ENCODE results near the gene ULK4.

The ULK4 gene

DNA sequence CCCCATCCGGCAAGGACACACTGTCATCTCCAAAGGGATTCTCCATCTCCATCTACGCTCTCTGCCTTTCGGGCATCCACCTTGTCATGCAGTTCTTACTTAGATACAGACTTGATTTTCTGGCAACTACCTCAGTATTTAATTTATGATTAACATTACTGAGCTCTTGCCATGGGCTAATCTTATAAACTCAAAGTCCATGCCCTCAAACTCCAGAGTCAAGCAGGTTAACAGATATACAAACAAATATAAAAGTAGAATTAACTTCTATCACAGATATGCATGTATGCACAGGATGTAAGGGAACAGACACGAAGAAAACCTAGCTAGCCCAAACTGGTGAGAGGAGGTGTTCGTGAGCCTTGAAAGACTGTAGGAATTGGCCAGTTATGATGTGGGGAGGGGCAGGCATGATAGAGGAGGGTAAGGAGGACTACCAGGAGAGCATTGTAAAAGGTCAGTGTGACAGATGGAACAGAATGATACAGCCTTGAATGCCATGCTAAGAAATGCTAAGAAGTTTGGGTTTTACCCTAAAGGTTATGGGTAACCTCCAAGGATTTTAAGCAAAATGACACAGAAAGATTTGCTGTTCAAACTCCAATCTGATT, 334.3 kb downstream of the ULK4 start:
- no peak for DNase-seq

DNA sequence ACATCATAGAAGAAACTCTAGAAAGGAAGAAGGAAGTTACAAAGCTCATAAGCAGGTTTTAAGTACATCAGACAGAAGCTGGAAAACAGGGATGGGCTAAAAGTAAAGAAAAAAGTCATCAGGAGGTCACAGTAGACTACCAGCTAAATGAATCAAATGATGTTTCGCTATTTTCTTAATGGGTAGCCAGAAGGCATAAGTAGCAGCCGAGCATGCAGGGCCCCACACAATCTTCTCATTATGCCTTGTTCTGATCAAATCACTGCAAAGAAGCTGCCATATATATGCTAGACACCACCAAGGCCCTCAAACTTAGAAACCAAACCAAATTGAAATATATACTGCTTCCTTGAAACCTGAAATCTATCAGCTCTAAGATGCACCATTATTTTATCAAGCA, 349.1 kb downstream of the ULK4 start:
- no peak for DNase-seq

DNA sequence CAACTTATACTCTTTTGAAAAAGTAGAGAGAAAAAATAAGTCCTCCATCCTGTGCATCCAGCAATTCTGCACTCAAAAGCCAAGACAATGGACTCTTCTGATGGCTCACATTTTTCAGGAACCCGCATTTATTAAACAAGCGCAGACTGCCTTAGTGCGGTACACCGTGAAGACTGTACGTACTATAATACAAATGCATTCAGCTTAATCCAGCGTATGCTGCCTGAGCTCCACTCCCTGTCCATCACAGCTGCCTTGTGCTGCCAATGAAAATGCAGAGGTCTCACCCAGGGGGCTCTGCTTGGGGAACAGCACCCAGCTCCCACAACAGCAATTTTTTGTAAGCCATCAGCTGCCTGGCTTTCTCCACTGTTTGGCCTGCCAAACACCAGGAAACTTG, 350.9 kb downstream of the ULK4 start:
- no peak for DNase-seq

DNA sequence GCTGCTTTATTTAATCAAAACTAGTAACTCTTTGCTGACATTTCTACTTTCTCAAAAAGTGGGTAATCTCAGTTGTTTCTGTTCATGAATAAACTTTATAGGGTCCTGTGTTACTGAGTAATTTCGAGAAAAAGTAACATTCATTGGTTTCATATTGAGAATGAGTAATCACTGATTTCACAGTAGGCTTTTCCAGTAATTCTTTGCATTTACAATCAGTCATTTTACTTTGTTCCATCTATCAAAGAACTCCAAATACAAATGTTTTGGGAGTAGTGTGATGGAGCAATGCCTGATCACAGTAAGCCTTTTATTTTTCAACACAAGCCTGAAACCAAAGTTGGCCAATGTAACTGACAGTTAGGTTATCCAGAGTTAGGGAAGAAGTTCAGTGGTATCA, 353.6 kb downstream of the ULK4 start:
- no peak for DNase-seq

DNA sequence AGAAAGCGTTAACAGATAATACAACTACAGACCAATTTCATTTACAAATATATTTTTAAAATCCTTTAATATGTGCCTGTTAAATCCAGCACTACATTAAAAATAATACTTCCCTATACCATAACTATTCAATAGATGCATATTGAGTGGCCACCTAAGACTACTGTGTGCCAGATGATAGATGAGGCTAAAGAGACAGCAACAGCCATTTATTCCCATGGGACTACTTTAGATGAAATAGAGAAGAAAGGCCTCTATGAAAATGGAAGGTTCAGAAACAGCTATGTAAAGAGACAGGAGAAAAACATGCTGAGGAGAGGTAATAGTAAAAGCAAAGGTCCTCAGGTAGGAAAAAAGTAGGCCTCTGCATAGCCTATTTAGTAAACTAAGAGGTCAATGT, 358.1 kb downstream of the ULK4 start:
- no peak for DNase-seq

DNA sequence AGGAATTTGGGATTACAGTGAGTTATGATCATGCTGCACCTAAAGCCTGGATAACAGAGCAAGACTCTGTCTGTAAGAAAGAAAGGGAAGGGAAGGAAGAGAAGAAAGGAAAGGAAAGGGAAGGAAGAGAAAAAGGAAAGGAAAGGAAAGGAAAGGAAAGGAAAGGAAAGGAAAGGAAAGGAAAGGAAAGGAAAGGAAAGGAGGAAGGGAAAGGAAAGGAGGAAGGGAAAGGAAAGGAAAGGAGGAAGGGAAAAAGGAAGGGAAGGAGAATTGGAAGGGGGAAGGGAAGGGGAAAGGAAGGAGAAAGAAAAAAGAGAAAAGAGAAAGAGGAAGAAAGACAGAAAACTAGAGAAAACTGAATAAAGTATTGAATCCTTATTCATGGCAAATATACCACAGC, 359.8 kb downstream of the ULK4 start:
- DNase-seq: no peak

DNA sequence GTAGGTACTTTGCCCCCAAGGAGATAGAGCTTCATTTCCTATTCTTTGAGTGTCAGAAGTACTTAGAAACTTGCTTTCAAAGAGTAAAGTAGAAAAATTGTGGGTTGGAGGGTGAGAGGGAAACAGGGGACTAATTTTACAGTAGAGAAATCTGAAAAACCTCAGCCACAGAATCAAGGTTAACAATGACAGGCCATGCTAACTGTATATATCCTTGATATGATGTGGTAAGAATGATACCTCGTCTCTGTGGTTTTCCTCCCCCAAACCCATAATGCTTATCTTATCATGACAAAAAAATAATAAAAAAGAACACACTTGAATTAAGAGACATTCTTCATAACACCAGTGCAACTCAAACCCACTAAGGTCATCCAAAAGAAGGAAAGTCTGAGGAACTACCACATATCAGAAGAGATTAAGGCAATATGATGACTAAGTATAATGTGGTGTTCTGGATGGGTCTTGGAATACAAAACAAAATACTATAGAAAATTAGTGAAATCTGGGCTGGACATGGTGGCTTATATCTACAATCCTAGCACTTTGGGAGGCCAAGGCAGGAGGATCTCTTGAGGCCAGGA, 360.4 kb downstream of the ULK4 start:
- DNase-seq: no peak

DNA sequence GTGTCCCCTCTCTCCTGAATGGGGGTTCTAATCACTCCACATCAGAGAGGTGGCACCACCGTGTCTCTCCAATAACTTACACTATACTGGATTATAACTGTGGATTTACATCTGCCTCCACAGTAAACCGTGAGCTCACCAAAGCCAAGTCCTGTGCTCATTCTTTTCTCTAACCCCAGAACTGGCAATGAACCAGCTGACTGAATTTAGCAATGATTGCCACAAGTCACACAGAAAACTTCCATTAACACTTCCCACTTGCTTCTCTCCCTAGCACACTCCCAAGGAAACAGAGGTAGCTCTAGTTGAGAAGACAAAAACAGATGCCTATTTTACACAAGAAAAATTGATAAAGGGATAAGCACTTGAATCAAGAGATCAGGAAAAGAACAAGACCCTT, 361.3 kb downstream of the ULK4 start:
- DNase-seq: no peak

DNA sequence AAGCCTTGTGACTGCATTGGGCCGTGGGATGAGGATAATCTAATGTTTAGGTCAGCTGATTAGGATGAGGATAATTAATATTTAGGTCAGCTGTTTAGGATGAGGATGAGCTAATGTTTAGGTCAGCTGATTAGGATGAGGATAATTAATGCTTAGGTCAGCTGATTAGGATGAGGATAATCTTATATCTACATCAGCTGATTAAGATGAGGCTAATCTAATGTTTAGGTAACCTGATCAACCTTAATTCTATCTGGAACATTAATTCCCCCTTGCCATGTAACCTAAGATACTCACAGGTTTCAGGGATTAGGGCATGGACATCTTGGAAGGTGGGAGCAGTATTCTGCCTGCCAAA, 362.8 kb downstream of the ULK4 start:
- no peak for DNase-seq

DNA sequence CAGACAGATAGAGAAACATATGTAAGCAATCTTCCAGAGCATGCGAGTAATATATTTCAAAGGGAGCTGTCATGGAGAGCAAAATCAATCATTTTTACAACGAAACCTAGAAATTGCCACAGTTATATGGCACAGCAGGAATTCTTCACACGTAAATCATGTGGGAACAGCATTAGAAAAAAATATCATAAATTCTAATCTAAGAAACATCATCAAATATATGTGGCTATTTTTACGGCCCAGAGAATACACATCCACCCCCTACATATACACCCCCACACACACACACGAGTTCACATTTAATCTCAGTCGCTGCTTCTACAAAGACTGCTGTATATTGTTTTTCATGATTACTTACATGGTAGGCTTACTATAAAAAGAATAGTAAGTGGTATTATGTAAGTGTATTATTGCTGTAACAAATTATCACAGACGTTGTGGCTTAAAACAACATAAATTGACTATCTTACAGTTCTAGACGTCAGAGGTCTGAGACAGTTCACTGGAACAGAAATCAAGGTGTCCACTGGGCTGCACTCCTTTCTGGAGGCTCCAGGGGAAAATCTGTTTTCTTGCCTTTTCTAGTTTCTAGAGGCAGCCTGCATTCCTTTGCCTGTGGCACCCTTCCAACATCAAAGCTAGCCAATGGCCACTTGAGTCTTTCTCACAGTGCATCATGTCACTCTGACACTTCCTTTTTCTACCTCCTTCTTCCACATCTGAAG, 363.3 kb downstream of the ULK4 start:
- DNase-seq: no peak

DNA sequence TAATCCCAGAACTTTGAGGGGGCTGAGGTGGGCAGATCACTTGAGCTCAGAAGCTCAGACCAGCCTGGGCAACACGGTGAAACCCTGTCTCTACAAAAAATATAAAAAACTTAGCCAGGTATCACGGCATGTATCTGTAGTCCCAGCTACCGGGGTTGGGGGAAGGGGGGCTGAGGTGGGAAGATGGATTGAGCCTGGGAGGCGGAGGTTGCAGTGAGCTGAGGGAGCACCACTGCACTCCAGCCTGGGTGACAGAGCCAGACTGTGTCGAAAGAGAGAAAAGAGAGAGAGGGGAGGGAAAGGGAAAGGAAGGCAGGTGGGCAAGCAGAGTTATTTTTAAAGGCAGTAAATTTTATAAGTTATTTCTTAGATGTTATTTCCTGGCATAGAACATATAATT, 368.1 kb downstream of the ULK4 start:
- DNase-seq: no peak

DNA sequence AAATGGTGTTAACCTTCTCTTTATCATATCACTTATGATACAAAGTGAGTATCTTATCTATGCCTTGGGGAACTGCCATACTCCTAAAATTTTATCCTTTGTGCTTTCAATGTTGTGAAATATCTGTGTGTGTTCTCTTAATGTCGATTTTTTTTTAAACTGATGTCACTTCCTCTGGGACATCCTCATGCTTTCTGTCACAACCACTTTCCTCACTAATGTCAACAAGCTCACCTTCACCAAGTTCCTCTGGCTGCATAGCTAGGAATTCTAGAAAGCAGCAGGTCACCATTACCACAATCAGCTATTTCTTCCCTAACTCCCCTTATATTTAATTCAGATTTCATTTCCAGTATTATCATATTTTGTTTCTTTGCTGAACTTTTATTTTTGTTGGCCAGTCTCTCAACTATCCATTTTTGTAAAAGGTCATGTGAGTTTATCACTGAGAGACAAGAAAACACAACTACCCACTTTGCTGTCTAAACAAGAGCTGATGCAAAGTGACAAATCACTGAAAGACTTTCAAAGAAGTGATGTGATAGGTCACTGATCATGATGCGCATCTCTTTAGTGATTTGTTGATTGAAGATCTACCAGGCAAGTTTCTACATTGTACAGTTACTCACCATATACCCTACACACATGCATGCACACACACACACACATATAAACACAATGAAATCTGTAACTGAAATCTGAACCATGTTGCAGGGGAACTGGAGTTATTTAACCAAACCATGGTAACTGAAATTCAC, 369.0 kb downstream of the ULK4 start:
- no peak for DNase-seq

DNA sequence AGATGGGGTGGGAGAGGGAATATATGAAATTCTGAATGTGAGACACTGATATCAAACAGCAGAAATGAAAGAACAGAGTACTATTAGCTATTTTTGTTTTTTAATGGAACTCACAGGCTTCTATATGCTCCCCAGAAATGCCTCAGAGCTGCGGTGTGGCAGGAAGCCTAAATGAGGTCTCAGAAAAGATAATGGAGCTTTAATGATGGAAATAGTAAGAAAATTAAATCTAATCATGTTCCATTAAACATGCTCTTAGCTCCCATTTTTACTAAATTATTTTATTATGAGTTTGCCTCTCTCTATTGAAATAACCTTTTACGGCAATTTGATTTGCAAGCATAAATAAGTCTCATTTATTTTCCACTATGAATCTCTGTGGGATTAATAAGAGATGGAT, 378.9 kb downstream of the ULK4 start:
- DNase-seq: no peak

DNA sequence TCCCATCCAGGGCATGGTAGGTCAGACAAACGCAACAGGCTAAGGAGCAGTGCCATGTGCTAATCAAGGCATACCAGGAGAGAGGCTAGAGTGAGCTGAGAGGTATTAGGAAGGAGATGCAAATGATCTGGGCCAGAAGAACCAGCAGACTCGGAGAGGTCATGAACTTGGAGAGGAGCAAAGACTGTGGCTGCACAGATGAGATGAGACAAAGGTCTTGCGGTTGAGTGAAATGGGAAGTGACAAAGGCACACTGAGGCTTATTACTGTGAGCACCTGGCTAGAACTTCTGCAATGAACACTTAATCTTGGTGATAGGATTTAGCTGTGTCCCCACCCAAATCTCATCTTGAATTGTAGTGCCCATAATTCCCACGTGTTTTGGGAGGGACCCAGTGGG, 380.2 kb downstream of the ULK4 start:
- DNase-seq: no peak

DNA sequence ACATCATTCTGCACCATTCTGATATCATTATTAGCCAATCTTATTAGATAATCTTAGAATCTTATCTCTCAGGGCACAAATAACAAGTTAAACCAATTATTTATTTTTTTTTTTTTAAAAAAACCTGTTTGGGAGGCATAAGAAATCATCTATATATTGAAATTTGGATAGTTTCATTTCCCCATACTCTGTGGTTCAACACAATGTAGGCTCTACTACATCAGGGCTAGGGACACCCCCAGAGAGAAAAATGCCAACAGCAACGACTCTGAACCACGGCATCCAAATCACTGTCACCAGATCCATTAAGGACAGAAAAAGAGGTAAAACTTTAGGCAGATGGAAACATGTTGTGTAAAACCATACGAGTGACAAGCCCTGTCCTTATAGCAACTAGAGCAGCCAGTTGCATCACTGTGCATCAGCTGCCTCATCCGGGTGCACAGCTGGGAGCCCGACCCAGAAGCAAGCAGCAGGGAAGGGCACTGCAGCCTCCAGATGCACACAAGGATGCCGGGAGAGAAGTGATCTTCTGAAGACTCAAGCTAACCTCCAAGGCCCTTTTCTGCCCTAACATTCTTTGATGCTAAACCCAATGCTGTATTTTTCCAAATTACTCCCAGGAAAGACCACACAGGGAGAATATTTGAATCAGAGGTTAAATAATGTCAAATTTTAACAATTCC, 381.5 kb downstream of the ULK4 start:
- no peak for DNase-seq

DNA sequence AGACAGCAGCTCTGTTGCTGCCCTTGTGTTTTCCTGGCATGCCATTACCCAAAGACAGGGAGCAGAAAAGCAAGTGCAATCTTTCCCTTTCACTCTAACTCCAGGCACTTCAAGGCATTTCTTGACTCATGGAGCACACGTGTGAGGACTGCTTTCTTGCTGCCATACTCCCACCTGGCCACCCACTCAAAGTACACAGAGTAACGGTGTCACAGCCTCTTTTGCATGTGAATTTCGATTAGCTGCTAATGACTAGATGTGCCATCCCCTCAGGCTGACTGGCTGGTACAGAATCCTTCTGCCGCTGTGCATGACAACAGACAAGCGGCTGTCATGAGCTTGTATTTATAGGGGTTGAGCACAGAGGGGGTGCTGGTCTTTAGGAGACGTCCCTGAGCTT, 382.0 kb downstream of the ULK4 start:
- DNase-seq: no peak

DNA sequence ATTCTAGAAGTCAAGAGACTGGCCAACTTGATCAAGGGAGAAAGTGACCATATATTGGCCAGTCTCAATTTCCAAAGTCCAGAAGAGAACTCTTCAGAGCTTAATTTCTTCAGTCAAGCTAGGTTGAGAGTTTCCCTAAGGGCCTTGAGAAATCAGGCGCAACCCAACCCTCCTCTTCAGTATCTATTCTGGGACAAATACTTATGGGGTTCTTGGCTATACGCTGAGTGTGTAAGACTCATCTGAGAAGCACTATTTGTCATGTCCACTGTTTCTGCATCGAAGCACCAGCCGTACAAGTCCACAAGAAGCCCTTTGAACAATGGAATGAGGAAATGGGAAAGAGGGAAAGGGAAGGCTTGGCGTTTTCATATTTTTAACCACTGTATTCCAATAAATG, 383.1 kb downstream of the ULK4 start:
- DNase-seq: no peak

DNA sequence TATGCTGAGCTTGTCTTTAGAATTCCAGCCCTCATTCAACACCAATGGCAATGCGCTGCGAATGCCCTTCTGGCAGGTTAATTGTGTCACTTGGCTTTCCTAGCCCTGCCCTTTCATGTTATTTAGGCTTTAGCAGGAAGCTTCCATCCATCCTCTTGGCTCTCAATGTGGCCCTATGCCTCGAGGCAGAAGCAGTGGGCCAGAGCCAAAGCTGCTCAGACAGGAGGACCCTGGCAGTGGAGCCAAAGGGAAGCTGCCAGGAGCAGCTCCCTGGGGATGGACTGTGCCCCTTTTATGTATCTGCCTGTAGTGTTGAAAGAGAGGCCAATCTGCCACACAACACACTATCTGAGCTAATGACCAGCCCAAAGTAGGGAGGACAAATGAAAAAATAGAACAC, 386.2 kb downstream of the ULK4 start:
- no peak for DNase-seq

DNA sequence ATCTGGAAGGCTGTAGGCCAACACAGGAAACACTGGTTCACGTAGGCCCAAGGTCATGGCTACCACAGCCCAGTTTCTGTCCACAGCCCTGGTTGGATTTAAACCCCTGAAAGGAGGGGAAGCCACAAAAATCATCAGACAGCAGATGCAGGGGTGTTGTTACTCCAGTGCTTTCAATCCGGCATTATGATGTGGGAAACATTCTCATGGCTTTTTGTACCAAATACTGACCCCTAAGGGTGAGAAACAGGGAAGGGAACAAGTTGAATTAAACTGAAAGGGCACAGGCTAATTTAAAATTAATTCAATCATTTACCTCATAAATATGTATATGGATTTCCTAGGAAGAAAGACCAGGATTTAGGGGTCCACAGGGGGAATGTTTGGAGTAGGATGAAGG, 387.0 kb downstream of the ULK4 start:
- DNase-seq: no peak

DNA sequence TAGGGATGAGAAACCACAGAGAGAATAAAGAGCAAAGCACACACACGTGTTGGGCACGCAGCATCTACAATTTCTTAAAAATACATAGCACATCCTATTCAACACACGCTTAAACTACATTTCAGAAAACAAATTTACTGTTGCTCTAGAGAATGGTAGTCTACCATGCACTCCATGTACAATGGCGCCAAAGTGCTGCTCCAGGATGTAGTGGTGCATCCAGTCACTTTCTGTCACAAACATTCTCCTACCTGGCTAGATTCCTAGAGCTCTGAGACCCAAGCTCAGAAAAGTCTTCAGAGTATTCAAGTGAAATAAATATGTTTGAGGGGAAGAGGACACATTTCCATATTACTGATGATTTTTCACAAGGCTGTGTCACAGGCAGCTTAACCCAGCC, 388.3 kb downstream of the ULK4 start:
- no peak for DNase-seq

DNA sequence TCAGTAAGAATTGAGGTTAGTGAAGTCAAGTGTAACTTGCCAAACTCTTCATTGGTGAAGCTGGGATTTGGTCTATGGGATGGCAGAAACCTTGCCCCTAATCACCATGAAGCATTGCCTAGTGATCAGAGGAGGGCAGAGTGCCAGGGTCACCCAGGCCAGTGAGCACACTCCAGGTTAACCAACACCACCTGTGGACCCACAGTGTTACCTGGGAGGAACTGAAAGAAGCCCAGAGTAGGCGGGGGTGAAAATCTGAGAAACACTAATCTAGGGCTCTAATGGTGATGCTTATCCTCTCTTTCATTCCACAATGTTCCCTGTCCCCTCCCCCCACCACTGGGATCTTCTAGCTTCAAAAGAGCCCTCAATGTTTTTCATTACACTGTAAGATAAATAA, 389.8 kb downstream of the ULK4 start:
- DNase-seq: no peak

DNA sequence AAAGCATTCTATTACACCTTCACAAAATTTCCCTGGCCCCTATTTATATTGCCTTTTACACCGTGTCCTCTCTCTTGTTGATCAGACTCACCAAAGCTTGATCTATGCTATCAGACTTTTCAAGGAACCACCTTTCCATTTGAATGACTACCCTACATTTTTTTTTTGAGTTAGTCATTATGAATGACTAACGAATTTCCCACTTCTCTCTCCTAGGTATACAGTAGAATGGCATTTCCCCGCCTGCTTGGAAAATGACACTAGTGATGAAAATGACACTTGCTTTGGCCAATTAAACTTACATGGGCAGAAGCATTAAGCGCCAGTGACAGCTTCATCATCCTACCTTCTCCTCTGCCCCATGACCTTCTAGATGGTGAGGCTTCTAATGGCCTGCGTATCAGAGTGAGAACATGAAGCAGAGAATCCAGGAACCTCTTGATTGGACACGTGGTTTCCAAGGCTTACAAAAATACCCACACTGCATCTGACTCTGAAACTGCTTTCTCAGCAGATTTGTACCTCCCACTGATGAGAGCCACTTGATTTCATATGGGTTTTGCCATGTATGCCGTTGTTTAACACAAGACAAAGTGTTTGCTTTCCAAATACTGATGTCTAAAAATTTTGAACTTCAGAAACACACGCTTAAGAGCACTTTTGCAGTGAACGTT, 392.1 kb downstream of the ULK4 start:
- no peak for DNase-seq

DNA sequence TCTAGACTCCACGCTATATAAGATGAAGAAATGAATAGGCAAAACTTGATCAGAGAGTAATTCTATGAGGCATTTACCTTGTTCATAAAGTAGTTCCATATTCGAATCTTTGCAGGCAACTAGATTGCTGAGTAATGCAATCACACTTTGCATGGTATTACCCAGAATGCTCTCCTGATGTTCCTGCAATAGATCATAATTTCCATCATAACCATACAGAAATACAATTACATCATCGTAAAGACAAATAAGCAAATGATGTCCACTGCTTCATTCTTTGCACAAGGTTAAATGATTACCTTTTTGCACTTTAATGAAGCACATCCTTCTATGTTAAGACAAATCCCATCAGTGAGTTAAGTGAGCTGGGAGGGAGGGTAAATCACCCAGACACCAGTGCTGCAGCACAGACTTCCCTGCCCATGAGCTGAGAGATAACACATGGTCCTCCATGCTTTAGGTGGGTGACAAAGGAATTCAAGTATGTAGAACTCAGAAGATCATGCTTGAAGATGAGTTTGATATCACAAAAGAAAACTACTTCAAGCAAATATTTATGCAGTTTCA, 395.9 kb downstream of the ULK4 start:
- DNase-seq: no peak
